ENCODE measurements around the gene ADGRL3.

- TF ChIP-seq, protein P1, sequence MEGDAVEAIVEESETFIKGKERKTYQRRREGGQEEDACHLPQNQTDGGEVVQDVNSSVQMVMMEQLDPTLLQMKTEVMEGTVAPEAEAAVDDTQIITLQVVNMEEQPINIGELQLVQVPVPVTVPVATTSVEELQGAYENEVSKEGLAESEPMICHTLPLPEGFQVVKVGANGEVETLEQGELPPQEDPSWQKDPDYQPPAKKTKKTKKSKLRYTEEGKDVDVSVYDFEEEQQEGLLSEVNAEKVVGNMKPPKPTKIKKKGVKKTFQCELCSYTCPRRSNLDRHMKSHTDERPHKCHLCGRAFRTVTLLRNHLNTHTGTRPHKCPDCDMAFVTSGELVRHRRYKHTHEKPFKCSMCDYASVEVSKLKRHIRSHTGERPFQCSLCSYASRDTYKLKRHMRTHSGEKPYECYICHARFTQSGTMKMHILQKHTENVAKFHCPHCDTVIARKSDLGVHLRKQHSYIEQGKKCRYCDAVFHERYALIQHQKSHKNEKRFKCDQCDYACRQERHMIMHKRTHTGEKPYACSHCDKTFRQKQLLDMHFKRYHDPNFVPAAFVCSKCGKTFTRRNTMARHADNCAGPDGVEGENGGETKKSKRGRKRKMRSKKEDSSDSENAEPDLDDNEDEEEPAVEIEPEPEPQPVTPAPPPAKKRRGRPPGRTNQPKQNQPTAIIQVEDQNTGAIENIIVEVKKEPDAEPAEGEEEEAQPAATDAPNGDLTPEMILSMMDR (IDR thresholded peaks at IDR 0.05): no peak
- no peak for TF ChIP-seq POLR2A (IDR thresholded peaks at IDR 0.05)
These were observed 722.6 kb downstream of the ADGRL3 start for GRCh38 chr4:61922766-61923165.
